GM12801 (cell line): ENCODE measurements around the gene SCARB1.

Experiments used
- CTCF ChIP-seq: IDR thresholded peaks from one replicate; pipeline ENCODE4 v1.5.1; 2011; ENCODE audit warnings: control low read depth; ENCODE audit not compliant: insufficient read length; ENCODE audit errors: extremely low read depth

SCARB1 gene

GRCh38 chr12:124760560-124760959 is 103.1 kb downstream of the SCARB1 start:
- no peak for TF ChIP-seq CTCF

GRCh38 chr12:124759841-124760503 is 103.7 kb downstream of the SCARB1 start:
- TF ChIP-seq CTCF, result no peak

- TF ChIP-seq CTCF, result no peak
These were observed 105.1 kb downstream of the SCARB1 start for GRCh38 chr12:124758266-124759220.

- TF ChIP-seq CTCF, result no peak
These were observed 106.3 kb downstream of the SCARB1 start for GRCh38 chr12:124757329-124757728.

- no peak for TF ChIP-seq CTCF
These were observed 106.9 kb downstream of the SCARB1 start for GRCh38 chr12:124756760-124757159.

GRCh38 chr12:124756166-124756565 is 107.5 kb downstream of the SCARB1 start:
- no peak for TF ChIP-seq CTCF

GRCh38 chr12:124755801-124756148 is 107.9 kb downstream of the SCARB1 start:
- no peak for TF ChIP-seq CTCF
